ENCODE data around the gene SHISA5. TPM values are rescaled to one million over a fixed set of nuclear protein-coding genes. Genes with fewer than 3 reads are reported as not detected.

Gene SHISA5
- total RNA-seq, 1 donor from 2014 or later = 92.5 TPM

GRCh38 chr3:48419149-48419548, 84.8 kb downstream of the SHISA5 start:
- Mint-ChIP-seq H3K4me3 (no peak overlapping the region), H3K27me3 (ENCODE audit: insufficient read depth) (peaks cover 3% of the 10 kb centered on the region), H3K27ac (no peak overlapping the region), H3K36me3 (ENCODE audit: low read depth) (no peaks in the 10 kb centered on the region), H3K4me1 (ENCODE audit: low read depth) (no peaks in the 10 kb centered on the region), H3K9me3 (no peaks in the 10 kb centered on the region)
- DNase-seq (ENCODE audit: low spot score) = no peak
- intact Hi-C loops (cut with micrococcal nuclease) = no loop called here

DNA sequence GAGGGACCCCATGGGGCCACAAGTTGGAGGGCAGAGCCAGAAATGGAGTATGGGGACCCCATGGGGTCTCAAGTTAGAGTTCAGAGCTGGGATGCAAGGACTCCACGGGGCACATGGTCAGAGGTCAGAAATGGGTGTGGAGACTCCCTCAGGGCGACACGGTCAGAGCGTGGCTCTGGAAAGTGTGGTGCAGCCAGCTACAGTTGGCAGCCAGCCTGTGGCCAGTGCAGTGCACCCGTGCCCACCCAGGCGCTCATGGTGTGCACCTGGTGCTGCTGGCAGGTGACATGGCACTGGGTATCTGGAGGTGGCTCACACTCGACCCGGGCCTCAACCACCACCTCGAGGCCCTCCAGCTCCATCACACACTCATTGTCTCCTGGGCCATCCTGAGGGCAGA, 85.3 kb downstream of the SHISA5 start:
- intact Hi-C loops (cut with micrococcal nuclease) = no loop called here
- H3K9me3 Mint-ChIP-seq = no peaks in the 10 kb centered on the region
- H3K27me3 Mint-ChIP-seq (ENCODE audit: insufficient read depth) = peaks cover 3% of the 10 kb centered on the region
- H3K27ac Mint-ChIP-seq = no peak overlapping the region
- no peaks in the 10 kb centered on the region for H3K4me1 Mint-ChIP-seq (ENCODE audit: low read depth)
- no peak overlapping the region for H3K4me3 Mint-ChIP-seq
- DNase-seq (ENCODE audit: low spot score) = no peak
- H3K36me3 Mint-ChIP-seq (ENCODE audit: low read depth) = no peaks in the 10 kb centered on the region

- peaks cover 2% of the 10 kb centered on the region for H3K27me3 Mint-ChIP-seq (ENCODE audit: insufficient read depth)
- H3K36me3 Mint-ChIP-seq (ENCODE audit: low read depth) = no peaks in the 10 kb centered on the region
- H3K4me1 Mint-ChIP-seq (ENCODE audit: low read depth) = no peaks in the 10 kb centered on the region
- no peaks in the 10 kb centered on the region for H3K9me3 Mint-ChIP-seq
- DNase-seq (ENCODE audit: low spot score) = no peak
- intact Hi-C loops (cut with micrococcal nuclease) = no loop called here
- no peak overlapping the region for H3K27ac Mint-ChIP-seq
- H3K4me3 Mint-ChIP-seq = no peak overlapping the region
Observed at GRCh38 chr3:48418140-48418539, 85.8 kb downstream of the SHISA5 start.

Other genes starting within 250 kb of the SHISA5 start
- 40.7 and 41.8 TPM in 2 replicates for gene NME6, start 202.8 kb downstream of the SHISA5 start, total RNA-seq
- gene SPINK8, start 170.5 kb downstream of the SHISA5 start, total RNA-seq = not detected in 2 replicates
- not detected in 2 replicates for gene FBXW12, start 132.0 kb downstream of the SHISA5 start, total RNA-seq
- 5.7 and 7.0 TPM in 2 replicates for gene PLXNB1, start 74.1 kb downstream of the SHISA5 start, total RNA-seq
- gene CCDC51, start 64.1 kb downstream of the SHISA5 start, total RNA-seq = 26.0 and 26.3 TPM in 2 replicates
- gene TMA7, start 63.9 kb downstream of the SHISA5 start, total RNA-seq = 262 and 266 TPM in 2 replicates
- 16.5 and 20.5 TPM in 2 replicates for gene ATRIP, start 57.4 kb downstream of the SHISA5 start, total RNA-seq
- gene PFKFB4, start 52.6 kb upstream of the SHISA5 start, total RNA-seq = 11.7 and 15.5 TPM in 2 replicates
- 0.21 TPM in 1 of 2 replicates, not detected in the other for gene UCN2, start 59.6 kb upstream of the SHISA5 start, total RNA-seq
- gene COL7A1, start 91.2 kb upstream of the SHISA5 start, total RNA-seq = 0.39 and 0.83 TPM in 2 replicates
- gene UQCRC1, start 105.5 kb upstream of the SHISA5 start, total RNA-seq = 191 and 193 TPM in 2 replicates
- gene TMEM89, start 117.6 kb upstream of the SHISA5 start, total RNA-seq = 1.6 TPM in 1 of 2 replicates, not detected in the other
- gene SLC26A6, start 131.3 kb upstream of the SHISA5 start, total RNA-seq = 46.3 and 52.8 TPM in 2 replicates
- 11.6 and 11.7 TPM in 2 replicates for gene CELSR3, start 158.7 kb upstream of the SHISA5 start, total RNA-seq
- gene NCKIPSD, start 181.7 kb upstream of the SHISA5 start, total RNA-seq = 40.8 and 45.5 TPM in 2 replicates
- 59.9 and 61.0 TPM in 2 replicates for gene IP6K2, start 213.0 kb upstream of the SHISA5 start, total RNA-seq

All from activated T-helper 1 cell treated with anti-CD3 and anti-CD28 coated beads, Interleukin-12 subunit alpha, Interleukin-12 subunit beta, Interleukin-2, Interleukin-4 antibody, amounts not matched to agents 30 ng/mL and 10 ng/mL and 1 ng/mL, durations not matched to agents 14 hours and 24 hours and 36 hours (primary cell).